B cell (primary cell): ENCODE measurements around the gene KIF17. TPM values are rescaled to one million over a fixed set of nuclear protein-coding genes. Genes with fewer than 3 reads are reported as not detected.

Source experiments
- ATAC-seq: fragments of 200-7000 bp; cut with Tn5 transposase; one replicate; pipeline ENCODE4 v1.10.0; 2021; ENCODE audit warnings: low read depth, mild to moderate bottlenecking, moderate number of reproducible peaks, moderate library complexity
- CTCF ChIA-PET: fragments of 350-600 bp; sonication (Branson Sonifier 250); formaldehyde crosslinking; loops from one replicate; lab custom pipeline; 2021; ENCODE audit warnings: antibody characterized with exemption, inconsistent platforms; lab: Charles Lee
- POLR2A ChIA-PET: fragments of 350-600 bp; sonication (Branson Sonifier 250); formaldehyde crosslinking; loops from one replicate; lab custom pipeline; 2021; ENCODE audit warnings: antibody characterized with exemption; lab: Charles Lee
- DNase-seq: peaks from one replicate; pipeline ENCODE4 v3.0.0; 2013
- H2AFZ ChIP-seq: 2 replicates; pipeline ENCODE4 v1.6.1; 2012; ENCODE audit warnings: mild to moderate bottlenecking, low read depth, low read length; ENCODE audit not compliant: insufficient read depth, poor library complexity, severe bottlenecking
- H3K27ac ChIP-seq, 2 donors: 1 replicate in 1 of 2; 2 replicates in 1 of 2; pipeline ENCODE4 v1.5.1; 2012 to 2013; ENCODE audit warnings: low read length in 2 of 2, mild to moderate bottlenecking in 2 of 2, moderate library complexity in 1 of 2
- H3K27me3 ChIP-seq, 4 experiments: fragments of 200-600 bp in 1 of 4; sonication (generic) in 1 of 4; replicated peaks in 1 of 4; 1 replicate in 2 of 4; 2 replicates in 2 of 4; pipeline versions ENCODE4 v1.6.1 to v1.7.0; 2013 to 2016; ENCODE audit warnings: low read length in 3 of 4, mild to moderate bottlenecking in 2 of 4, mixed read lengths in 1 of 4, moderate library complexity in 1 of 4; ENCODE audit not compliant: insufficient read depth in 4 of 4, control insufficient read depth in 3 of 4; ENCODE audit errors: control extremely low read depth in 1 of 4
- H3K36me3 ChIP-seq, 2 experiments: replicated peaks in 1 of 2; 1 replicate in 1 of 2; 2 replicates in 1 of 2; pipeline versions ENCODE4 v1.6.1 to v1.7.1; 2013; ENCODE audit warnings: low read length in 1 of 2; ENCODE audit not compliant: insufficient read depth in 2 of 2, control insufficient read depth in 1 of 2; ENCODE audit errors: control extremely low read depth in 1 of 2, extremely low read depth in 1 of 2
- H3K4me1 ChIP-seq, 2 donors: fragments of 200-600 bp in 1 of 2; sonication (generic) in 1 of 2; 1 replicate in 1 of 2; 2 replicates in 1 of 2; pipeline versions ENCODE4 v1.5.1 to v1.6.1; 2013 to 2017; ENCODE audit warnings: low read length in 2 of 2; ENCODE audit not compliant: control insufficient read depth in 2 of 2, insufficient read depth in 2 of 2
- H3K4me2 ChIP-seq: replicated peaks from 2 replicates; pipeline ENCODE3; 2012; ENCODE audit warnings: mild to moderate bottlenecking, low read depth, low read length; ENCODE audit not compliant: poor library complexity, severe bottlenecking
- H3K4me3 ChIP-seq, 5 experiments: fragments of 200-600 bp in 1 of 5; sonication (generic) in 1 of 5; 1 replicate in 3 of 5; 2 replicates in 2 of 5; pipeline versions ENCODE4 v1.5.1 to v1.7.0; 2011 to 2016; ENCODE audit warnings: low read length in 4 of 5, mild to moderate bottlenecking in 4 of 5, low read depth in 2 of 5, control low read depth in 1 of 5, moderate library complexity in 1 of 5; ENCODE audit not compliant: insufficient read depth in 1 of 5; ENCODE audit errors: control extremely low read depth in 1 of 5, extremely low read depth in 1 of 5
- H3K79me2 ChIP-seq: fragments of 200-600 bp; sonication (generic); one replicate; pipeline ENCODE4 v1.6.0; 2016; ENCODE audit warnings: low read length; ENCODE audit not compliant: control insufficient read depth, insufficient read depth
- H3K9ac ChIP-seq: fragments of 200-600 bp; sonication (generic); 2 replicates; pipeline ENCODE4 v1.6.1; 2017; ENCODE audit warnings: mild to moderate bottlenecking, low read length, moderate library complexity
- H3K9me3 ChIP-seq, 3 donors: one replicate each; pipeline versions ENCODE4 v1.6.1 to v1.7.1; 2013; ENCODE audit warnings: low read length in 2 of 3; ENCODE audit not compliant: control insufficient read depth in 2 of 3, insufficient read depth in 1 of 3; ENCODE audit errors: control extremely low read depth in 1 of 3
- H4K20me1 ChIP-seq: 2 replicates; pipeline ENCODE4 v1.6.0; 2012; ENCODE audit warnings: mild to moderate bottlenecking, low read length; ENCODE audit not compliant: insufficient read depth, control insufficient read depth, poor library complexity, severe bottlenecking
- H3K27ac Mint-ChIP-seq: one replicate; pipeline ENCODE4 v1.8.0; 2021; ENCODE audit warnings: mixed read lengths
- H3K27me3 Mint-ChIP-seq: one replicate; pipeline ENCODE4 v1.8.0; 2021; ENCODE audit warnings: mixed read lengths
- H3K4me1 Mint-ChIP-seq: one replicate; pipeline ENCODE4 v1.8.0; 2021; ENCODE audit warnings: mixed read lengths
- H3K4me3 Mint-ChIP-seq: one replicate; pipeline ENCODE4 v1.8.0; 2021; ENCODE audit warnings: mixed read lengths
- H3K9me3 Mint-ChIP-seq: one replicate; pipeline ENCODE4 v1.8.0; 2022; ENCODE audit warnings: mixed read lengths; ENCODE audit not compliant: insufficient read depth
- EZH2 ChIP-seq: IDR thresholded peaks from 2 replicates; pipeline ENCODE4 v1.6.1; 2012; ENCODE audit warnings: borderline replicate concordance, low read depth, mild to moderate bottlenecking, moderate library complexity, low read length; ENCODE audit not compliant: insufficient read depth, poor library complexity, severe bottlenecking
- WGBS: methylation state at CpG from one replicate; pipeline ENCODE4 v1.1.5; 2013; ENCODE audit warnings: missing lambda C conversion rate; ENCODE audit not compliant: insufficient coverage; 5-methylcytosine and 5-hydroxymethylcytosine counted together
- intact Hi-C: fragments of 100-400 bp; cut with micrococcal nuclease; formaldehyde crosslinking; loops from one replicate; pipeline ENCODE4 v1.10.0; 2022
- polyA plus RNA-seq: library from polyadenylated mRNA; depleted of rRNA; stranded (reverse); fragments of >200 nt; gene quantifications from 2 replicates; pipeline ENCODE4 v1.2.3, GENCODE V29; 2012
- total RNA-seq, 2 donors: library from RNA; stranded (reverse); fragments of 120-200 nt in 1 of 2; gene quantifications; 1 replicate in 1 of 2; 2 replicates in 1 of 2; pipeline versions ENCODE4 v1.2.3 to v1.2.4, GENCODE V29; 2013 to 2022
- TF ChIP-seq, protein P1 (sequence below): fragments of 200-600 bp; IDR thresholded peaks from one replicate; pipeline ENCODE4 v1.8.0; 2022; ENCODE audit warnings: antibody characterized with exemption, mild to moderate bottlenecking

The KIF17 gene
- total and polyA plus RNA-seq, 2 donors (not counting 1 experiment from before 2014, with no cell fraction given) = not detected

- Histone ChIP-seq H3K4me1 (peaks cover 7 to 9% of the 10 kb centered on the region in 2 donors), H4K20me1 (no peaks in the 10 kb centered on the region), H3K4me3 (no peak overlapping the region), H3K9ac (no peak overlapping the region), H3K27me3 (peaks cover 0 to 21% (median 8%) of the 10 kb centered on the region in 4 experiments), H2AFZ (no peak overlapping the region), H3K79me2 (no peaks in the 10 kb centered on the region), H3K27ac (no peak overlapping the region), H3K4me2 (no peak overlapping the region), H3K9me3 (peaks cover 0 to 7% (median 0%) of the 10 kb centered on the region in 3 donors), H3K36me3 (no peaks in the 10 kb centered on the region)
- POLR2A ChIA-PET = no interaction called here
- no peak for TF ChIP-seq EZH2
- TF ChIP-seq, protein P1, sequence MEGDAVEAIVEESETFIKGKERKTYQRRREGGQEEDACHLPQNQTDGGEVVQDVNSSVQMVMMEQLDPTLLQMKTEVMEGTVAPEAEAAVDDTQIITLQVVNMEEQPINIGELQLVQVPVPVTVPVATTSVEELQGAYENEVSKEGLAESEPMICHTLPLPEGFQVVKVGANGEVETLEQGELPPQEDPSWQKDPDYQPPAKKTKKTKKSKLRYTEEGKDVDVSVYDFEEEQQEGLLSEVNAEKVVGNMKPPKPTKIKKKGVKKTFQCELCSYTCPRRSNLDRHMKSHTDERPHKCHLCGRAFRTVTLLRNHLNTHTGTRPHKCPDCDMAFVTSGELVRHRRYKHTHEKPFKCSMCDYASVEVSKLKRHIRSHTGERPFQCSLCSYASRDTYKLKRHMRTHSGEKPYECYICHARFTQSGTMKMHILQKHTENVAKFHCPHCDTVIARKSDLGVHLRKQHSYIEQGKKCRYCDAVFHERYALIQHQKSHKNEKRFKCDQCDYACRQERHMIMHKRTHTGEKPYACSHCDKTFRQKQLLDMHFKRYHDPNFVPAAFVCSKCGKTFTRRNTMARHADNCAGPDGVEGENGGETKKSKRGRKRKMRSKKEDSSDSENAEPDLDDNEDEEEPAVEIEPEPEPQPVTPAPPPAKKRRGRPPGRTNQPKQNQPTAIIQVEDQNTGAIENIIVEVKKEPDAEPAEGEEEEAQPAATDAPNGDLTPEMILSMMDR = no peak
- H3K4me1 Mint-ChIP-seq = peaks cover 10% of the 10 kb centered on the region
- 92% methylated on average over 28 of the region's 29 CpGs for WGBS
- no peak overlapping the region for H3K4me3 Mint-ChIP-seq
- DNase-seq (no peak), ATAC-seq (no peak)
- CTCF ChIA-PET = no interaction called here
- intact Hi-C loops = no loop called here
- H3K27me3 Mint-ChIP-seq = peaks cover 9% of the 10 kb centered on the region
- H3K27ac Mint-ChIP-seq = no peak overlapping the region
- no peaks in the 10 kb centered on the region for H3K9me3 Mint-ChIP-seq
Observed at GRCh38 chr1:20721117-20722061, 3.6 kb upstream of the KIF17 start.

DNA sequence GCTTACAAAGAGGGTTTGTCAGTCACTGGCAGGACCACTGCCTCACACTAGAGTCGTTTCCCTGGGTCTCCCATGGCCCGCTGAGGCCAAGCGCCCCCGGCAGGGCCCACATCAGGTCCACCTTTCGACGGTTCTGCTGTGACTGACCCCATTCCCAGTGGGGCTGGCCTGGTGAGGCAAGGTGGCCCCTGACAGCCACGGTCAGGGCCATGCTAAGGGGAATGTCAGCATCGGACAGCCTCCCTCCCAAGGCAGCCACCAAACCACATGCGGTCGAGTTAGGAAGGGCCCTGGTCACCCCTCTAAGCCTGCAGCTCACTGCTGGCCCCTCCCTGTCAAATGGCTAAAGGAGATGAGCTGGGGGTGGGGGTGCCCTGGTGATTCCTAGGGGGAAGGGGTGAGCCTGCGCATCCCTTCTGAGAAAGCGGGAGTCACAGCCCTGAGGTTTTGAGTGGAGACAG, 2.9 kb upstream of the KIF17 start:
- CTCF ChIA-PET = interaction anchor here (1.4 kb wide), 1 partner anchor 648 kb away, joined by 3 read pairs; no protein-coding TSS in a partner anchor
- no peak overlapping the region for H3K27ac Mint-ChIP-seq
- H3K27me3 ChIP-seq = peaks cover 0 to 27% (median 11%) of the 10 kb centered on the region in 4 experiments
- H3K4me3 ChIP-seq = no peak overlapping the region
- H3K4me1 ChIP-seq = peaks cover 7 to 9% of the 10 kb centered on the region in 2 donors
- H3K36me3 ChIP-seq = no peaks in the 10 kb centered on the region
- no peak overlapping the region for H3K4me3 Mint-ChIP-seq
- TF ChIP-seq, protein P1 = no peak
- no peak for TF ChIP-seq EZH2
- peaks cover 10% of the 10 kb centered on the region for H3K4me1 Mint-ChIP-seq
- H3K27ac ChIP-seq = no peak overlapping the region
- H3K4me2 ChIP-seq = no peak overlapping the region
- POLR2A ChIA-PET = no interaction called here
- ATAC-seq (no peak), DNase-seq (peak; percentile 14)
- no peak overlapping the region for H2AFZ ChIP-seq
- H3K79me2 ChIP-seq = no peaks in the 10 kb centered on the region
- 87% methylated on average over 12 of the region's 12 CpGs for WGBS
- no peak overlapping the region for H3K9ac ChIP-seq
- peaks cover 13% of the 10 kb centered on the region for H3K27me3 Mint-ChIP-seq
- H4K20me1 ChIP-seq = no peaks in the 10 kb centered on the region
- H3K9me3 ChIP-seq = peaks cover 0 to 7% (median 0%) of the 10 kb centered on the region in 3 donors
- H3K9me3 Mint-ChIP-seq = no peaks in the 10 kb centered on the region
- intact Hi-C loops = no loop called here
